DMS79 treated with DMSO at 0.1 percent for 48 hours (cell line): ENCODE results near the gene SIRT4.
"Not testable (repeated sequence)": the region's sequence is repeated elsewhere in the genome, so short reads cannot be mapped to it uniquely, and the experiment has no call there.

Experiments used
- DNase-seq: peaks from one replicate; lab custom pipeline; 2025; lab: John Stamatoyannopoulos, UW

The SIRT4 gene

DNA sequence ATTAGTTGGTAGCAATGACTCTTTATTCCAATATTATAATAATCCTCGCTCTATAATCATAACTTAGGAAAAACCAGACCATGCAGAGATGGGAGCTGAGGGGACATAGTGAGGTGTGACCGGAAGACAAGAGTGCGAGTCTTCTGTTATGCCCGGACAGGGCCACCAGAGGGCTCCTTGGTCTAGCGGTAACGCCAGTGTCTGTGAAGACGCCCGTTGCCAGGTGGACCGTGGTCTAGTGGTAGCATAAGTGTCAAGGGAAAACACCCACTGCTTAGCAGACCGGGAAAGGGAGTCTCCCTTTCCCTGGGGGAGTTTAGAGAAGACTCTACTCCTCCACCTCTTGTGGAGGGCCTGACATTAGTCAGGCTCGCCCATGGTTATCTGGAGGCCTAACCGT is 33.3 kb downstream of the SIRT4 start:
- not testable (repeated sequence) for DNase-seq

DNA sequence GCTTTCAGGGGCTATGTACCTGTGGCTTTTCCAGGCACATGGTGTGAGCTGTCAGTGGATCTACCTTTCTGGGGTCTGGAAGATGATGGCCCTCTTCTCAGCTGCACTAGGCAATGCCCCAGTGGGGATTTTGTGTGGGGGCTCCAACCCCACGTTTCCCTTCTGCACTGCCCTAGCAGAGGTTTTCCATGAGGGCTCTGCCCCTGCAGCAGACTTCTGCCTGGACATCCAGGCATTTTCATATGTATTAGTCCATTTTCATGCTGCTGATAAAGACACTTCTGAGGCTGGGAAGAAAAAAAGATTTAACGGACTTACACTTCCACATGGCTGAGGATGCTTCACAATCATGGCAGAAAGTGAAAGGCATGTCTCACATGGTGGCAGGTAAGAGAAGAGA is 34.3 kb downstream of the SIRT4 start:
- not testable (repeated sequence) for DNase-seq

DNA sequence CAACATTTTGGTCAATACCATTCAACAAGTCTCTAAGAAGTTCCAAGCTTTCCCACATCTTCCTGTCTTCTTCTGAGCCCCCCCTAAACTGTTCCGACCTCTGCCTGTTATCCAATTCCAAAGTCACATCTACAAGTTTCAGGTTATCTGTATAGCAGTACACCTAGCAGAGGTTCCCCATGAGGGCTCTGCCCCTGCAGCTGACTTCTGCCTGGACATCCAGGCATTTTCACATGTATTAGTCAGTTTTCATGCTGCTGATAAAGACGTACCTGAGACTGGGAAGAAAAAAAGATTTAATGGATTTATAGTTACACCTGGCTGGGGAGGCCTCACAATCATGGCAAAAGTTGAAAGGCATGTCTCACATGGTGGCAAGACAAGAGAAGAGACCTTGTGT is 35.6 kb downstream of the SIRT4 start:
- no peak for DNase-seq

DNA sequence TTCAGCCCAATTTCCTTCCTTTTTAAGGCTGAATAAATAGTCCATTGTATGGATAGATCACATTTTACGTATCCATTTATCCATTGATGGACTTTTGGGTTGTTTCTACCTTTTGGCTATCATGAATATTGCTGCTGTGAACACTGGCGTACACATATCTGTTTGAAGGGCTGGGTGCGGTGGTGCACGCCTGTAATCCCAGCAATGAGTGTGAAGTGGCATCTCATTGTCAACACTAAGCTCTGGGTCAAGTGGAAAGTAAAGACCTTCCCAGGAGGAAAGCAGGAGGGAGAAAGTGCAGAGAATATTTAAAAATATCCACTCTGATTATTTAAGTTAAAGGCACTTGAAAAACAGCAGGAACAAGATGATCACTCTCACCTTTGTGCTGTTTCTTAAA is 37.1 kb downstream of the SIRT4 start:
- DNase-seq: no peak

DNA sequence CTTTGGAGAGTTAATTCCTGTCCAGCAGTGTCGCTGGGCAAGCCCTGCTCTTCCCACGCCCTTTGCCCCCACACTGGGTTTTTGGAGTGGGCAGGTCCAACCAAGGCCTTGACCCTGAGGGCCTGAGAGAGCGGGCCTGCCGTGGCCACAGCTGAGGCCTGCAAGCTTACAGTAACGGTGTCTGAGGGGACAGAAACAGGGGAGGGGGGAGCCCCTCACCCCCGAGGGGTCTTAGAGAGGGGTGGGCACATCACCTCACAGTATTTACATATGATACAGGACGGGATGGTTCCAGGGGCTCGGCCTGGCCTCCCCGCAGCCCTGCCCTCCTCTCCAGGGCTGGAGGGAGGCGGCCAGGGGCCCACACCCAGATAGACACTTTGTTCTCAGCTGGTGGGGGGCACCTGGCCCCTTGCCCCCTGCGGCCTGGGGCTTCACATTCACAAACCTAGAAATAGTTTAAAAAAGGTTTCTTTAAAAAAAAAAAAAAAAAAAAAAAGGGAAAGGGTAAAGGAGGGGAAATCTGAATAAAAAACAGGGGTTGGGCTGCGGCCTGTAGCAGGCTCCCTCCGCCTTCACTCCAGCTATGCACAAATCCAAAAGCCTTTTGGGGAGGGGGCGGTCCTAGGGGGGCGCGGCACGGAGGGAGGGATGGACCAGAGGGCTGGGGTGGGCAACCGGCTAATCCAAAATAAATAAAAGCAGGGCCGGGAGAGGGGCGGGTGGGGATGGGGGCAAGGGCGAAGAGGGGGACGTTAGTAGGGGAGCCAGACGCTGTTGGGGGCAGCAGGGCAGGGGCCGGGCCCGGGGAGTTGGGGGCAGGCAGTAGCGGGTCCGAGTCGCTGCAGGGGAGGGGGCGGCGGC is 40.3 kb downstream of the SIRT4 start:
- DNase-seq: no peak

DNA sequence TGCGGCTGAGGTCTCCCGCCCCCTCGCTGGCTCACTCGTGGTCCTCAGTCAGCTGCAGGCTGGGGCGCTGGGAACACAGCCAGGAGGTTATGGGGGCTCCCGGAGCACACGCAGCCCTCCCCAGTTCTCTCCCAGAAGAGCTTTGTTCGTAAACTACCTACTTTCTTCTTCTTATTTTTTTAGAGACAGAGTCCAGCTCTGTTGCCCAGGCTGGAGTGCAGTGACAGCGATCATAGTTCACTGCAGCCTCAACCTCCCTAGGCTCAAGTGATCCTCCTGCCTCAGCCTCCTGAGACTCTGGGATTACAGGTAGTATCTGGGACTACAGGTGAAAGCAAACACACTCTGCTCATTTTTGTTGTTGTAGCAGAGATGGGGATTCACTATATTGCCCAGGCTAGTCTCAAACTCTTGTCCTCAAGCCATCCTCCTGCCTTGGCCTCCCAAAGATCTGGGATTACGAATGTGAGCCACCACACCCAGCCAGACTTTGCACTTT is 41.0 kb downstream of the SIRT4 start:
- DNase-seq: no peak

DNA sequence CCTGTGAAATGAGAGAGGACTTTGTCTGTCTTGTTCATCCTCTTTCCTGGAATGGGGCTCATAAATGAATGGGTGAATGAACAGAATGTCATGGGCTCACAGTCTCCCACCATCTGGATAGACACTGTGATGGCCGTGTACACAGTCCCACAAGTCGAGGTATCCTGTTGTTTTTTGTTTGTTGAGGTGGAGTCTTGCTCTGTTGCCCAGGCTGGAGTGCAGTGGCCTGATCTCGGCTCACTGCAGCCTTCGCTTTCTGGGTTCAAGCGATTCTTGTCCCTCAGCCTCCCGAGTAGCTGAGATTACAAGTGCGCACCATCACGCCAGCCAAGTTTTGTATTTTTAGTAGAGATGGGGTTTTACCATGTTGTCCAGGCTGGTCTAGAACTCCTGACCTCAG is 41.6 kb downstream of the SIRT4 start:
- no peak for DNase-seq

DNA sequence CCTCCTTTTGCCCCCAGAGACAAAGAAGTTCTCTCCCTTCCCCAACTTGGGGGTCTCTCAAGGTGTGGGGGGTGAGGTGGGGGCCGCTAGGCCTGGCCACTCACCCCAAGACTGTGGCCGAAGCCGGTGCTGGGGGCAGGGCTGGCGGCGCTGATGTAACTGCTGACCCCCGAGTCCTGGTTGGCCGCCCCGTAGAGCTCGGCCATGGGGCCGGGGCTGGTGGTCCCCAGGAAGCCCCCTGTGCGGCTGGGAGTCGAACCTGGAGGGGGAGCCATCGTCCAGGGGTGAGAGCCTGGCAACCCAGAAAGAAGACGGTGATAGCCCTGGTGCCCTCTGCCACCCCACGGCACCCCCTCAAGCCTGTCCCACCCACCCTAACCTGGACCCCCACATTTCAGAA is 43.9 kb downstream of the SIRT4 start:
- DNase-seq: no peak

DNA sequence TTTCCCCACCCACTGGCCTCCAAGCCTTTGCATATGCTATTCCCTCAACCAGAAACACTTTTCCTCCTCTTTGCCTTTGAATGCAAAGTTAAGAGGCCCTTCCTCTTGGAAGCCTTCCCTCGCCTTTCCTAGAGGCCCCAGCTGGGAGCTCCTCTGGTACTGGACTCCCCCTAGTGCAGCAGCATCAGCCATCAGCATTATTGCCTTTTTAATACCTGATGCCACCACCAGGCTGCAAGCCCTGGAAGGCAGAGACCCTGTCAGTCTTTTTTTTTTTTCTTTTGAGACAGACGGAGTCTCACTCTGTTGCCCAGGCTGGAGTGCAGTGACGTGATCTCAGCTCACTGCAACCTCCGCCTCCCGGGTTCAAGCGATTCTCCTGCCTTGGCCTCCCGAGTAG is 44.6 kb downstream of the SIRT4 start:
- no peak for DNase-seq

DNA sequence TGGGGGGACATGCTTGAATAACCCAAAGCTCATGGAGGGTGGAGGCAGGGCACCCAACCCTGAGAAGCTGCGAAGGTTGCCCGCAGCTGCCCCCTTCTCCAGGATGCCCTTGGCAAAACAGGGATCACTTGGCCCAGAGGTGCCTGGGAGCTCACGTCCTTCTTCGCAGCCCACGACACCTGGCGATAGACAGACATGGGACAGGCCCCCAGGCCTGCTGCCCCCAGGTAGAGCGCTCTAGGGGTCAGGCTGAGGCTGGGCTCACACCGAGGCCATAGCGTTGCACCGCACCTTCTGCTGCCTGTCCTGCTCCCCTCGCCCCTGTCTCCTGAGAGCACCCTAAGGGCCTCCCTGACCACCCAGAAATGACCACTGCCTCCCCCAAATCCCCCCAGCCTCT is 45.6 kb downstream of the SIRT4 start:
- DNase-seq: no peak

DNA sequence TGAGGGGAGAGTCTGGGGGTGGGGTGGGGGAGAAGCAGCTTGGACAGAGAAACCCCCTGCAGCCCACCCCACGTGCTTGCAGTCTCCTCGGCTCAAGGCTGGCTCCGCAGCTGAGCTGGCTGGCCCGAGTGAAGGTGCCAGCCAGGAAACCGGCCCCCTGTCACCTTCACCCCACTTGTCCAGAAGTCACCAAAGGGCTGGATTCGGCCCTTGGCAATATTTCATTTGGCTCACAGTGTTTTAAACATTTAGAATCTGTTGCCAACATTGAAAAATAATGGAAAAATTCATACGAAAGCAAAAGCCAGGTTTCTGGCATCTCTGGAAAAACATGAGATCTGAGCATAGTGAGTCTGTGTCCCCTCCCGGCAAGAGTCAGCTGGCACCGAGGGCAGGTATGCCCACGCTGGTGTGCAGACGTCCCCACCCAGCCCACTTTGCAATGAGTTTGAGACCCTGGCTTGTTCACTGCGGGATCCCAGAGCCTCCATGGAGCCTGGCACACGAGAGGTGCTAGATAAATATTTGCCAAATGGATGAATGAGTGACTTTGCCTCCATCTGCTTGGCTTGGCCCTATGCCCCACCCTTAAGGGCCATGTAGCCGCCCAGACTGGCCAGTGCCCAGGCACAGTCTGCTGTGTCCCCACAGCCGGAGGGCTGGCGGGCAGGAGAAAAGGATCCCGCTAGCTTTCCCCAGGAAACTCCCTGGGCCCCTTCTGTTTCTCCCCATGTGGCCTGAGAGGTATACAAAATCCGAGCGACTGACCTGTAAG is 48.6 kb downstream of the SIRT4 start:
- no peak for DNase-seq

DNA sequence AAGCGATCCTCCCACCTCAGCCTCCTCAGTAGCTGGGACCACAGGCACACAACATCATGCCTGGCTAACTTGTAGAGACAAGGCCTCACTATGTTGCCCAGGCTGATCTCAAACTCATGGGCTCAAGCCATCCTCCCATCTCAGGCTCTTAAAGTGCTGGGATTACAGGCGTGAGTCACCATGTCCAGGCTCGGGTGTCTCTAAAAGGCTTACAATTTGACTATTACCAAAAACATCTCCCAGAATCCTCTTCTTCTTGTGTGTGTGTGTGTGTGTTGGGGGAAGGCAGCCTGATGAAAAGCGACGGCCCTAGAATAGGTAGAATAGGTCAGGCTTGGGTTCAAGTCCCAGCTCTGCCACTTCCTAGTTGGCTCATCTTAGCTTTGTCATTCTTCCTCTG is 50.0 kb downstream of the SIRT4 start:
- DNase-seq: no peak

DNA sequence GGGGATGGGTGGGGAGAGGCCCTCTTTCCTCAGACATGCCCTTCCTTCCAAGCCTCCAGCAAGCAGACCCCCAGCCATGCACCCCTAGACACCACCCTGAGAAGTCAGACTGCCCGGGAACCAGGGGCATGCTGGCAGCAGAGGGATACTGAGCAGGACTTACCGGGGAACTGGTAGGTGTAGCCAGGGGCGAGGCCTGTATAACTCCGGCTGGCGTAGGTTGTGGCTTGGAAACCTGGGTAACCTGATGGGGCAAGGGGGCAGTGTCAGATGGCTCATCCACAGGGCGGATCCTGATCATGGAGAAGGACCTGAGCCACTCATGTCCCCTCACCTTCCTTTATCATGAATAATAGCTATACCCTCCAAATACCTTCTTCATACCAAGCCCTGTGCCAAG is 51.0 kb downstream of the SIRT4 start:
- DNase-seq: no peak

DNA sequence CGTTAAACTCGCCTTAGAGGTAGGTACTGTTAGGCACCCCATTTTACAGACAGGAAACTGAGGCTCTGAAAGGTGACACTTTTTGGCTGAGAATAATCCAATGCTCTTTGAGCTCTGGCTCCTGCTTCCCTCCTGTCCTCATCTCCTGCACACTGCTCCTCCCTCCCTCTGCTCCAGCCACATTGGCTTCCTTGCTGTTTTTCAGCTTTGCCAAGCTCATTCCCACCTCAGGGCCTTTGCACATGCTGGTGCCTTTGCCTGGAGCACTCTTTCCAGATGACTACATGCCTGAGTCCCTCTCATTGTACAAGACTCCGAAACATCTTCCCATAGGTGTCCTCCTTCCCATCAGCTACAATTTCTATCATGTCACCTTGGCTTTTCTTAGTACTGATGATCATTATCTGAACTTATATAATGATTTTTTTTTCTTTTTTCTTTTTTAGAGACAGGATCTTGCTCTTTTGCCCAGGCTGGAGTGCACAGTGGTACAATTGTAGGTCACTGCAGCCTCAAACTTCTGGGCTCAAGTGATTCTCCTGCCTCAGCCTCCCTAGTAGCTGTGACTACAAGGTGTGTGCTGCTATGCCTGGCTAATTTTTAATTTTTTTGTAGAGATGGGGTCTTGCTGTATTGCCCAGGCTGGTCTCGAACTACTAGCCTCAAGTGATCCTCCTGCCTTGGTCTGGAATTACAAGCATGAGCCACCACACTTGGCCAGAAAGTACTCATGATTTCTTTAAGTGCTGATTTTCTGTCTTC is 51.6 kb downstream of the SIRT4 start:
- no peak for DNase-seq

DNA sequence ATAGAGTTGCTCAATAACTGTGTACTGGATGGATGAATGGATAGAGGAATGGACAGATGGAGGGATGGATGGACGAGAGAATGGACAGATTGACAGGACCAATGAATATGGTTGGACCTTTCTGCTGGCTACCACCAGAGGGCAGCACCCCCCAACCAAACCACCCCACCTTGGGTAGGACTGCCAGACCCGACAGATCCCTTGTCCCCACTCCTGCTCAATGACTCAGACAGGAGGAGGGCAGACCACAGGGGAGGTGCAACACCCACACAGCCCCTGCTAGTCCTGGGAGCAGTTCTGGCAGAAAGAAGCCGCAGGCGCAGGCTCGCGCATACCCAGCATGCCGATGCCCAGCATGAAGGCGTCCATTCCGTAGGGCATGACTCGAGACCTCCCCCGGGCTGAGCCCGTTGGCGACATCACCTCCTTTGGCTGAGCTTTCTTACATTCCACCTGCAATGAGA is 54.5 kb downstream of the SIRT4 start:
- peak; percentile 46 for DNase-seq

DNA sequence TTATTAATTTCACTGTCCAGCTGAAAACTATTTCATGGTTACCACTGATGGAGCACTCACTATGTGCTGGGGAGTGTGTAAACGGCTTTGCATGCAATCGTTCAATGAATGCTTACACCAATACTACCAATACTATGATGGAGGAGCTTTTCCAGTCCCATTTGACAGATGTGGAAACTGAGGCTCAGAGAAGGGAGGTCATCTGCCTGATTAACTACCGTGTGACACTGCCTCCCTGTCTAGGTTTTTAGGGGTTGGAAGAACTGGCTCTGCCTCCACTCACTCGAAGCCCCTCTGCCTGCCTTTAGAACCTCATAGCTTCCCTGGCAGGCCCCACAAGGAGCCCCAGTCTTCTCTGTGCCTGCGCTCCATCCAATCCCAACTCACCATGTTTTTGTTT is 55.0 kb downstream of the SIRT4 start:
- DNase-seq: no peak

DNA sequence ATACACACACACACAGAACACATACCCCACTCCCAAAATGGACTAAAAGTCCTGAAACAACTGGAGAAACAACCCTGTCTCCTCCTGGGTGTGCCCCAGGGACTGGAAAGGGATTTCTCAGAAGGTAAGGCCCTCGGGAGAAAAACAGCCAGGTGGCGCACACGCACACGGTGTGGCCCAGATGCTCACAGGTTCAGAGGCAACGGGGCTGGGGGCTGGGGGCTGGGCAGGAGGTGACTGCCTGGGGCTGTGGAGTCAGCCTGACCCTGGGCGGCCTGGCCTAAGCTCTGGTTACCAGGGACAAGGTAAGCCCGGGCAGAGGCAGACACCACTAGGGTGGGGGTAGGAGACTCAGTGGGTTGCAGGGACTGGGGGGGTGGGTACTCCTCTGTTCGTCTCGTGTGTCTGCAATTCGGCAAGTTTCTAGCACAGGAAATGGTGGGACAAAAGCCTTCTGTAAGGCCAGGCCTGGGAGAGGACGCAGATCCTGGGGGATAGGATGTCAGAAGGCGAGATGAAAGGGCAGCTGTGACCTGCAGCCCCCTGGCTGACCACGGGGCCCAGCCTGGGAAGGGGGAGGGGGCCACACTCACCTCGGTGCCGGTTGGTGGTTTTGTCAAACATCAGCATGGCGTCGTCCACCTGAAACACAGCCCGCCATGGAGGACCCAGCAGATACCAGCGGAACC is 56.4 kb downstream of the SIRT4 start:
- no peak for DNase-seq

DNA sequence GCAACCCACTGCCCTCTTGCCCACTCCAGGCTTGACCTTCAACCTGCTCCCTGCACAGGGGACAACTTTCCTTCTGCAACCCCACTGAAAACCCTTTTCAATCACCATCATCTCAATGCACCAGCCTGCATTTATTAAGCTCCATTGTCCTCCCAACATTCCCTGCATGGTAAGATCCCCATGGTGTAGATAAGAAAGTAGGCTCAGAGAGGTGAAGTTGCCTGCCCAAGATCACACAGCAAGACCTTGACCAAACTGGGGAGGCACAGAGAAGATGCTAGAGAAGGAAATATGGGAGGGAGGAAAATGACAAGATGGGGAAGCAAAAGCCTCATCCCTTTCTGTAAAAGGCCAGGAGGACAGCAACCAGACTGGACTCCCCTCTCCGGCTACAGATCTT is 57.0 kb downstream of the SIRT4 start:
- no peak for DNase-seq

DNA sequence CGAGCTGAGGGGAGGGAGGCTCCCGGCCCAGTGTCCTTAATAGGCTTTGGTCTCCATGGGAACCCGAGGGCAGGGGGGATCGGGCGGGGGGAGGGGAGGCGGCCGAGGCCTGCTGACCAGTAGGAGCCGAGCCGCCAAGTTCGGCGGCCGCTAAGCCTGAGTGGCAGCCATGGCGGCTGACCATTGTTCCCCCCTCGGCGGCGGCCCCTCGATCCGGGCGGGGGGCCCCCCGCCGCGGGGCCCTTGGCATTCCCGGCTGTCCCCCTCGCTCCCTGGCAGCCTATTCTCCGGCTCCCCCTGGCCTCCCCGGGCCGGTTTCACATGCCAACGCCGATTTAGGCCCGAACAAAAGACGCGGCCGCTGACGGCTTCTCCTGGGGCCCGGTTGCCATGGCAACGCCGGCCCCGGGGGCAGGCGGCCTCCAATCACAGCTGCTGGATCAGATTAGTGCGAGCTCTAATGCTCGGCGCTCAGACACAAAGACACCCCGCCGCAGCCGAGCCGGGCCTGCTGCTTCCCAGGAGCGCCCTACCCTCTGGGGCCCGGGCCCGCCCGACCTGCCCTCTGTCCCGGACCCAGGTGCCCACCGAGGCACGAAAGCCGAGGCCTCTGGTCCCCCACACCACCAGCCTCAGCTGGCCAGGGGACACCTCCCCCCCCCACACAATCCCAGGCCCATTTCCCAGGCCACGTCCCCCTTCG is 59.5 kb downstream of the SIRT4 start:
- DNase-seq: peak; percentile 80
